Measurements from ENCODE around the gene SMIM14.
"Not testable (repeated sequence)": the region's sequence is repeated elsewhere in the genome, so short reads cannot be mapped to it uniquely, and the experiment has no call there.

The SMIM14 gene

GRCh38 chr4:39591290-39591689 lies 47.4 kb downstream of the SMIM14 start:
- DNase-seq = no peak

- DNase-seq = no peak
These were observed 50.8 kb downstream of the SMIM14 start for GRCh38 chr4:39587881-39588280.

GRCh38 chr4:39574946-39575345 lies 63.7 kb downstream of the SMIM14 start:
- DNase-seq = no peak

DNA sequence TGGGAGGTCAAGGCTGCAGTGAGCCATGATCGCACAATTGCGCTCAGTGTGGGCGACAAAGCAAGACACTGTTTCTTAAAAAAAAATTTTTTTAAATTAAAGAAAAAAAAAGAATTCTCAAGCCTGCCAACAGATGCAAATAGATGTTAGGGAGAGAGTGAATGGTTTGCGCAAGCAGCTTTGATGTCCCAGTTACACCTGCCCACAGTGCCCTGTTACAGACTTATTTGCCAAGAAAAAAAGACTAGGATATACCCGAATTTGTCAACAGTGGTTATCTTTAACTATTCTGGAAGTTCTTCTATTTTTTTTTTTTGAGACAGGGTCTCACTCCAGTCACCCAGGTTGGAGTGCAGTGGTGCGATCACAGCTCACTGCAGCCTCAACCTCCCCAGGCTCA lies 67.2 kb downstream of the SMIM14 start:
- DNase-seq = no peak

- no peak for DNase-seq
These were observed 67.6 kb downstream of the SMIM14 start for GRCh38 chr4:39571054-39571453.

- DNase-seq = no peak
These were observed 69.5 kb downstream of the SMIM14 start for GRCh38 chr4:39569209-39569608.

DNA sequence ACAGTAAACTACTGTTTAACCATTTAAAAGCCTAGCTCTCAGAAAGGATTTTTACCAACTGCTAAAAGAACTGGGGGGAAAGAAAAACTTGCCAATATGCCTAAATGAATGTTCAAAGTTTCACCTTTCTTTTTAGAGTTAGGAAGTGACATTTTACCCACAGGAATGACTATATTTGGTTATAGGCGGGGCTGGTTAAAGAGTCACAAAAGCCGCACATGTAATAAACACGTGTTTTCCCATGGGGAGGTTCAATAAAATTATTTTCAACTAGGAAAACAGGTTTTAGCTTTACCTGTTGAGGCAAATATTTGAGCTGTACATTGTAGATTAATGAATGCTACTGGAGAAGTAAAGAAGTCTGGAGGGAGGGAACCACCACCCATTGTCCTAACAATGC lies 69.9 kb downstream of the SMIM14 start:
- no peak for DNase-seq

DNA sequence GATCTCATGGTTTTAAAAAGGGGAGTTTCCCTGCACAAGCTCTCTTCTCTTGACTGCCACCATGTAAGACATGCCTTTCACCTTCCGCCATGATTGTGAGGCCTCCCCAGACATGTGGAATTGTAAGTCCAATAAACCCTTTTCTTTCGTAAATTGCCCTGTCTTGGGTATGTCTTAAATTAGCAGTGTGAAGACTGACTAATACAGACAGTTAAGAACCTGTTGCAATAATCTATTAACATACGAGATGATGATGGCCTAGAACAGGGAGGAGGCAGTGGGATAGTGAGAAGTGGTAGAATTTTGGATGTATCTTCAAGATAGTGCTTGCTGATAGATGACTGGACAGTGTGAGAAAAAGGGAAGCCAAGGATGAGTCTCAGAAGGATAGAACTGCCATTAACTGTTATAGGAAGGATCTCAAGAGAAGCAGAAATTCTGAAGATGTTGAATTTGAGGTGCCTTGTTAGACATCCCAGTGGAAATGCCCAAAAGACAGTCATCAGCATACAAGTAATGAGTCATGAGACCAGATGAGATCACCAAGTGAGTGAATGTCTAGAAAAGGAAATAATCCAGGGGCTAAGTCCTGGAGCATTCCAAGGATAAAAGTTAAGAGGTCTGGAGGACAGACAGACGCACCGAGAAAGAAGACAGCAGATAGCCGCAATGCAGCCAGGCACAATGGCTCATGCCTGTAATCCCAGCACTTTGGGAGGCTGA lies 72.6 kb downstream of the SMIM14 start:
- DNase-seq = no peak

DNA sequence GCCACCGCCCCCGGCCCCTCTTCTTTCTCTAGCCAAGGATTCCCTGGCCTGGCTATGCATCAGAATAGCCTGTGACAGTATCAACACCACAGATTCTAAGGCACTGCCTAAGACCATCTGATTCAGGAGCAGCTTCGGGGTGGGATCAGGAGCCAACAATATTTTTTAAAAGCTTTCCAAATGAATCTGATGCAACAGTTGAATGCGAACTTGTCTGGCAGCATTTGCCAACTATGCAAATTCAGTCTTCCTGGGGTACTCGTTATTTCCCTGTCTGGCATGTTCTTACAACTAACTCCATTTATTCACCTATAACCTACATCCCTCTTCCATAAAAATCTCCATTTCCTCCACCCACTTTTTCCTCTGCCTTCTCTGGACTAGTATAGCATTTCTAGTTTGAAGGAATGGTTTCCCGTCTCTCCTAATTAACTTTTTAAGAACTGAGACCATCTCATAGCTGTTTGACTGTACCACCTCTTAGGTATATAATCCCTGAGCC lies 75.3 kb downstream of the SMIM14 start:
- DNase-seq = no peak

- DNase-seq = no peak
These were observed 75.9 kb downstream of the SMIM14 start for GRCh38 chr4:39562792-39563191.

DNA sequence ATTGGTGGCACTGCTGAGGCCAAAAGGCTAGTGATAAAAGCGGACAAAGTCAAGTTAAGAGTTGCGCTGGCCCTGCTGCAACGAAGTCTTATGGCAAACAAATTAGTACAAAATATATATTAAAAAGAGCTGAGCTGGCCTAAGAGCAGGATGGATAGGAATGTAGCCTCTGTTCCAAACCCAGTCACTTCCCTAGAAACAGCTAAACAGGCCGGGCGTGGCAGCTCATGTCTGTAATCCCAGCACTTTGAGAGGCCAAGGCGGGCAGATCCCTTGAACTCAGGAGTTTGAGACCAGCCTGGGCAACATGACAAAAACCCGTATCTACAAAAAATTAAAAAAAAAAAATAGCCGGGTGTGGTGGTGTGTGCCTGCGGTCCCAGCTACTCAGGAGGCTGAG lies 79.0 kb downstream of the SMIM14 start:
- DNase-seq = no peak

DNA sequence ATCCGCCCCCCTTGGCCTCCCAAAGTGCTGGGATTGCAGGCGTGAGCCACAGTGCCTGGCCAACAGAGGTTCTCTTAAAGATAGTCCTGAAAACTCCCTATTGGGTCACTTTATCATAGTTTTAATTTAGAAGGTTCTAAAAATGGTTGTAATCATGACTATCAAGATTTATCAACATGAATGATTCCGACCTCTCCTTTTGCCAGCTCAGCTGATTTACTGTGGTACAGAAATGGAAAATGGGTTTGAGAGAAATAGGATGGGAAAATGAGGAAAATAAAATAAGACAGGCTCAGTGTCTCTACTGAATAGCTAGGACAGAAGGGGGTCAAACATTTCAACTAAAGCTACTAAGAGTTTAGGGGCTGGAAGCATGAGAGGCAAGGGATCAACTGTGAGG lies 83.2 kb downstream of the SMIM14 start:
- DNase-seq = no peak

- DNase-seq = no peak
These were observed 90.1 kb downstream of the SMIM14 start for GRCh38 chr4:39548425-39549067.

GRCh38 chr4:39544580-39545315 lies 93.9 kb downstream of the SMIM14 start:
- DNase-seq = no peak

DNA sequence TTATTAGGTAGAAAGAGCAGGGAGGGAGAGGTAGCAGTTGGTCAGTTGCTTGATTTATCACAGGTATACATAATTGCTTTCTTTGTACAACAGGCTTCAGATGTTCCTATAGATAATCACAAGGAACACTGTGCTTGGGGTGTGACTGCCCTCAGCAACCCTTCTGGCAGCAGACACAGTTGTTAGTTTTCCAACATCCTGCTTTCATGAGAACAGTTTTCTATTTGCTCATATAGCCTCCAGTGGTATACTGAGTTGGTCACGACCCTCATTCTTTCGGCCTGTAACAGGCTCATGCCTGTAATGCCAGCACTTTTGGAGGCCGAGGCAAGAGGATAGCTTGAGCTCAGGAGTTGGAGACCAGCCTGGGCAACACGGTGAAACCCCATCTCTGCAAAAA lies 94.6 kb downstream of the SMIM14 start:
- DNase-seq = not testable (repeated sequence)

GRCh38 chr4:39543034-39543433 lies 95.6 kb downstream of the SMIM14 start:
- no peak for DNase-seq

DNA sequence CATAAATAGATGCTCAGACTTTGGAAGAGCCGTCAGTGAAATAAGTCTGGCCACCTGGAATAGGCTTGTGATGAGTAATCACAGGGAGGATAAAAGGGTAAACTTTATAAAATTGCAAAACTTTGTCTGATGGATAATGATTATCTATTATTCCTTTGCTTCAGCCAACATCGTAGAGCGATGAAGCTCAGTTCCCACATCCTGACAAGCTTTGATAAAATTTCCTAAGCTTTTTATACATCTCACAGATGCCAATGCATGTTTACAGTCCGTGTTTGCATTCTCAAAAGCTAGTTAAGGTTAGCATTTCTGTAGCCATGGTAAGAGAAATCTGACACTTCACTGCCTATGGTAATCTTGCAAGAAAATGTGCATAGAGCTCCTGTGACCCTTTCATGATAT lies 96.1 kb downstream of the SMIM14 start:
- no peak for DNase-seq

- DNase-seq = no peak
These were observed 96.6 kb downstream of the SMIM14 start for GRCh38 chr4:39541987-39542610.

- DNase-seq = no peak
These were observed 99.5 kb downstream of the SMIM14 start for GRCh38 chr4:39539089-39539611.

- DNase-seq = no peak
These were observed 105.1 kb downstream of the SMIM14 start for GRCh38 chr4:39533541-39533940.

- DNase-seq = not testable (repeated sequence)
These were observed 106.4 kb downstream of the SMIM14 start for GRCh38 chr4:39532237-39532636.

DNA sequence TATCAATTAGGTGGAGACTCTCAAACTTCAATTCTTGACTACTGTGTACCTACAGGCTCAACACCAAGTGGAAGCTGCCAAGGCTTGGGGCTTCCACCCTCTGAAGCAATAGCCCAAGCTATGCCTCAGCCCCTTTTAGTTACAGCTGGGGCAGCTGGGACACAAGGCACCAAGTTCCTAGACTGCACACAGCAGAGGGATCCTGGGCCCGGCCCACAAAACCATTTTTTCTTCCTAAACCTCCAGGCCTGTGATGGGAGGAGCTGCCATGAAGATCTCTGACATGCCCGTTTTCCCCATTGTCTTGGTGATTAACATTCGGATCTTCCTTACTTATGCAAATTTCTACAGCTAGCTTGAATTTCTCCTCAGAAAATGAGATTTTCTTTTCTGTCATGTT lies 108.0 kb downstream of the SMIM14 start:
- DNase-seq = no peak

GRCh38 chr4:39529534-39529933 lies 109.1 kb downstream of the SMIM14 start:
- DNase-seq = no peak
